ENCODE results near the gene RARA.

DNA sequence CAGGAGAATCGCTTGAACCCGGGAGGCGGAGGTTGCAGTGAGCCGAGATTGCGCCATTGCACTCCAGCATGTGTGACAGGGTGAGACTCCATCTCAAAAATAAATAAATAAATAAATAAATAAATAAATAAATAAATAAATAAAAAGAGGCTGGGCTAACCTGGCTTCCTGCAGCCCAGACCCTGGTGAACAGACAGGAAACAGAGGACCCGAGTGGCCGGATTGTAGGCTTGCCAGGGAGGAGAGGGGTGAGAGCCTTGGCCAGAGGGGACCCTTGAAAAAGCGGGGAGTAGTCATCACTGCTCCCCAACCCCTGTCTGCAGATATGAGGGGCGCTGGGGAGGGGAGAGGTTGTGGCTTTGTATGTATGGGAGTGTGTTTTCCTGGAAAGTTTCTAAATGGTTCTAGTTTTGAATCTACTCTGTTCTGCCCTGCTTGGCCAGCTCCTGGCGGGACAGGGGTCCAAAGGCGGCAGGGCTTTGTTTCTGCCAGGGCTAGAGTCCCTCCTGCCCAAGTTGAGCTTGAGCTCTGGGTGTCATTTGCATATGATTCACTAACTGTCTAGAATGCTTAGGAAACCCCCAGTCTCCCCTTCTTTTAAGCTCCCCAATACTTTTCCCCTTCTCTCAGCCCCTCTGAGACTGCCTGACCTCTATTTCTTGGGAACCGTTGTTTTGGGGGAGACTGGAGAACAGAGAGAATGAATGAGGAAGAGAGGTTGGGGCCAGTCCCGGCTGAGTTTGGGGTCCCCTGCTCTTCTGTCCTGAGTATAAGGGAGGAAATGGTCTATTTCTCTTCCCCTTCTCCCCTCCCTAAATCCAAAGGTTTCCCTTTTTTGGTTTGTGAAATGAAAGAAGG, 16.4 kb downstream of the RARA start:
- TF ChIP-seq, protein P1, sequence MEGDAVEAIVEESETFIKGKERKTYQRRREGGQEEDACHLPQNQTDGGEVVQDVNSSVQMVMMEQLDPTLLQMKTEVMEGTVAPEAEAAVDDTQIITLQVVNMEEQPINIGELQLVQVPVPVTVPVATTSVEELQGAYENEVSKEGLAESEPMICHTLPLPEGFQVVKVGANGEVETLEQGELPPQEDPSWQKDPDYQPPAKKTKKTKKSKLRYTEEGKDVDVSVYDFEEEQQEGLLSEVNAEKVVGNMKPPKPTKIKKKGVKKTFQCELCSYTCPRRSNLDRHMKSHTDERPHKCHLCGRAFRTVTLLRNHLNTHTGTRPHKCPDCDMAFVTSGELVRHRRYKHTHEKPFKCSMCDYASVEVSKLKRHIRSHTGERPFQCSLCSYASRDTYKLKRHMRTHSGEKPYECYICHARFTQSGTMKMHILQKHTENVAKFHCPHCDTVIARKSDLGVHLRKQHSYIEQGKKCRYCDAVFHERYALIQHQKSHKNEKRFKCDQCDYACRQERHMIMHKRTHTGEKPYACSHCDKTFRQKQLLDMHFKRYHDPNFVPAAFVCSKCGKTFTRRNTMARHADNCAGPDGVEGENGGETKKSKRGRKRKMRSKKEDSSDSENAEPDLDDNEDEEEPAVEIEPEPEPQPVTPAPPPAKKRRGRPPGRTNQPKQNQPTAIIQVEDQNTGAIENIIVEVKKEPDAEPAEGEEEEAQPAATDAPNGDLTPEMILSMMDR (IDR thresholded peaks at IDR 0.05; ENCODE audit: insufficient read depth, low read depth, low read length) = no peak
- TF ChIP-seq EZH2 (IDR thresholded peaks at IDR 0.05; ENCODE audit: insufficient read depth, low read length) = no peak
